HCT116 (cell line): ENCODE results near the gene LIX1. TPM values are rescaled to one million over a fixed set of nuclear protein-coding genes. Genes with fewer than 3 reads are reported as not detected.

Source experiments
- ATAC-seq: fragments of 200-7000 bp; cut with Tn5 transposase; 2 replicates; pipeline ENCODE4 v1.9.1; 2020; ENCODE audit warnings: mild to moderate bottlenecking, moderate library complexity
- BruUV-seq: library from RNA; stranded (reverse); fragments of 400-500 nt; replicated peaks from 2 replicates; lab custom pipeline; 2021; lab: Mats Ljungman, UMichigan
- CTCF ChIA-PET: fragments of 300-600 bp; sonication (Branson Sonifier 250); formaldehyde crosslinking; loops from one replicate; lab custom pipeline; 2021; ENCODE audit warnings: antibody characterized with exemption; lab: Charles Lee
- POLR2A ChIA-PET: fragments of 300-600, 350-600 bp; sonication (Branson Sonifier 250); formaldehyde crosslinking; loops from one replicate; lab custom pipeline; 2021; ENCODE audit warnings: antibody characterized with exemption; lab: Charles Lee
- RAD21 ChIA-PET, 2 experiments: fragments of 300-600 bp; sonication (Branson Sonifier 250); formaldehyde crosslinking; loops; one replicate each; lab custom pipeline; 2023; ENCODE audit warnings: low total read pairs in 2 of 2; ENCODE audit not compliant: uncharacterized antibody in 2 of 2, unreplicated experiment in 2 of 2, low non-redundant PET in 1 of 2; lab: Charles Lee
- DNase-seq: peaks from one replicate; pipeline ENCODE4 v3.0.0-alpha.2; 2010; ENCODE audit warnings: low read depth, low spot score
- H2AFZ ChIP-seq: fragments of 200-600 bp; shearing (Covaris generic), sonication (generic); 2 replicates; pipeline ENCODE4 v1.6.1; 2017; ENCODE audit warnings: low read depth, mixed run types, mixed read lengths, antibody characterized with exemption, low read length; ENCODE audit not compliant: poor library complexity, severe bottlenecking
- H3K27ac ChIP-seq: 2 replicates; pipeline ENCODE4 v1.5.1; 2012; ENCODE audit warnings: low read depth, low read length
- H3K27me3 ChIP-seq: fragments of 200-600 bp; sonication (generic); 2 replicates; pipeline ENCODE4 v1.6.1; 2016; ENCODE audit warnings: mixed run types, low read length, mixed read lengths; ENCODE audit not compliant: insufficient read depth
- H3K36me3 ChIP-seq, 2 experiments: fragments of 200-500 bp in 1 of 2; fragments of 200-600 bp in 1 of 2; sonication (Bioruptor generic) in 1 of 2; sonication (generic) in 1 of 2; 2 replicates each; pipeline versions ENCODE4 v1.5.1 to v1.6.1; 2014 to 2016; ENCODE audit warnings: low read length in 2 of 2, inconsistent platforms in 1 of 2, mixed read lengths in 1 of 2, mixed run types in 1 of 2; ENCODE audit not compliant: insufficient read depth in 2 of 2, control insufficient read depth in 1 of 2
- H3K4me1 ChIP-seq, 2 experiments: fragments of 200-600 bp in 1 of 2; sonication (generic) in 1 of 2; 2 replicates each; pipeline versions ENCODE4 v1.5.1 to v1.6.1; 2012 to 2017; ENCODE audit warnings: low read length in 2 of 2, inconsistent platforms in 1 of 2, mild to moderate bottlenecking in 1 of 2, mixed read lengths in 1 of 2, mixed run types in 1 of 2, moderate library complexity in 1 of 2; ENCODE audit not compliant: insufficient read depth in 2 of 2, control insufficient read depth in 1 of 2
- H3K4me2 ChIP-seq: fragments of 200-600 bp; sonication (generic); 2 replicates; pipeline ENCODE4 v1.6.1; 2017; ENCODE audit warnings: mixed run types, low read length, mixed read lengths
- H3K4me3 ChIP-seq, 2 experiments: fragments of 200-600 bp in 1 of 2; sonication (generic) in 1 of 2; replicated peaks in 1 of 2; 2 replicates each; pipeline ENCODE4 v1.5.1; 2011 to 2016; ENCODE audit warnings: low read length in 2 of 2, control low read depth in 1 of 2, low read depth in 1 of 2, mild to moderate bottlenecking in 1 of 2, mixed read lengths in 1 of 2, mixed run types in 1 of 2
- H3K79me2 ChIP-seq: fragments of 200-600 bp; sonication (generic); 2 replicates; pipeline ENCODE4 v1.6.1; 2017; ENCODE audit warnings: mild to moderate bottlenecking, mixed run types, low read length, moderate library complexity, mixed read lengths; ENCODE audit not compliant: insufficient read depth
- H3K9ac ChIP-seq: fragments of 200-600 bp; sonication (generic); 2 replicates; pipeline ENCODE4 v1.6.1; 2016; ENCODE audit warnings: low read length, mixed read lengths
- H3K9me2 ChIP-seq: fragments of 200-600 bp; sonication (generic), shearing (Covaris generic); 2 replicates; pipeline ENCODE4 v1.6.1; 2017; ENCODE audit warnings: mixed run types, mild to moderate bottlenecking, moderate library complexity; ENCODE audit not compliant: insufficient read depth
- H3K9me3 ChIP-seq, 2 experiments: fragments of 200-500 bp in 1 of 2; fragments of 200-600 bp in 1 of 2; sonication (Bioruptor generic) in 1 of 2; sonication (generic) in 1 of 2; 2 replicates each; pipeline ENCODE4 v1.6.1; 2014 to 2017; ENCODE audit warnings: low read length in 2 of 2, mixed read lengths in 2 of 2, inconsistent platforms in 1 of 2, low read depth in 1 of 2, mild to moderate bottlenecking in 1 of 2, mixed run types in 1 of 2, moderate library complexity in 1 of 2; ENCODE audit not compliant: control insufficient read depth in 1 of 2, insufficient read depth in 1 of 2
- H4K20me1 ChIP-seq: fragments of 200-600 bp; sonication (generic), shearing (Covaris generic); 2 replicates; pipeline ENCODE4 v1.6.1; 2017; ENCODE audit warnings: mixed run types, mild to moderate bottlenecking, moderate library complexity; ENCODE audit not compliant: insufficient read depth
- ATF3 ChIP-seq: IDR thresholded peaks from 2 replicates; pipeline ENCODE4 v1.6.1; 2012
- CBX3 ChIP-seq: IDR thresholded peaks from 2 replicates; pipeline ENCODE4 v1.6.1; 2012; ENCODE audit warnings: low read depth
- CEBPB ChIP-seq: IDR thresholded peaks from 2 replicates; pipeline ENCODE4 v1.6.1; 2012; ENCODE audit warnings: low read depth
- CTCF ChIP-seq, 3 experiments: fragments of 200-600 bp in 1 of 3; sonication (generic) in 1 of 3; IDR thresholded peaks in 2 of 3; conservative IDR thresholded peaks in 1 of 3; 2 replicates each; pipeline ENCODE4 v1.5.1; 2012 to 2017; ENCODE audit warnings: low read depth in 2 of 3, low read length in 2 of 3, antibody characterized with exemption in 1 of 3, borderline replicate concordance in 1 of 3, control low read depth in 1 of 3, mild to moderate bottlenecking in 1 of 3, mixed read lengths in 1 of 3, mixed run types in 1 of 3, moderate library complexity in 1 of 3; ENCODE audit not compliant: insufficient read depth in 1 of 3
- EGR1 ChIP-seq: IDR thresholded peaks from 2 replicates; pipeline ENCODE4 v1.6.1; 2012; ENCODE audit warnings: low read depth
- EZH2 ChIP-seq: fragments of 200-600 bp; sonication (generic); IDR thresholded peaks from 2 replicates; pipeline ENCODE4 v1.6.1; 2017; ENCODE audit warnings: antibody characterized with exemption, mixed run types
- EZH2phosphoT487 ChIP-seq: fragments of 200-600 bp; IDR thresholded peaks from 2 replicates; pipeline ENCODE4 v1.6.1; 2018; ENCODE audit warnings: antibody characterized with exemption, borderline replicate concordance
- JUND ChIP-seq: IDR thresholded peaks from 2 replicates; pipeline ENCODE4 v1.6.1; 2012
- POLR2A ChIP-seq: IDR thresholded peaks from 2 replicates; pipeline ENCODE4 v1.7.0; 2011; ENCODE audit warnings: borderline replicate concordance; ENCODE audit not compliant: insufficient read depth, insufficient read length; ENCODE audit errors: extremely low read depth
- POLR2AphosphoS5 ChIP-seq: IDR thresholded peaks from 2 replicates; pipeline ENCODE4 v1.6.1; 2011; ENCODE audit warnings: mild to moderate bottlenecking, low read depth, low read length, moderate library complexity
- RAD21 ChIP-seq: IDR thresholded peaks from 2 replicates; pipeline ENCODE4 v1.6.1; 2012; ENCODE audit warnings: low read depth, mild to moderate bottlenecking
- REST ChIP-seq: IDR thresholded peaks from 2 replicates; pipeline ENCODE4 v1.6.1; 2012; ENCODE audit warnings: low read depth
- SP1 ChIP-seq: IDR thresholded peaks from 2 replicates; pipeline ENCODE4 v1.6.1; 2012; ENCODE audit warnings: low read depth
- SRF ChIP-seq: IDR thresholded peaks from 2 replicates; pipeline ENCODE4 v1.6.1; 2012; ENCODE audit warnings: low read depth
- ZBTB33 ChIP-seq: IDR thresholded peaks from 2 replicates; pipeline ENCODE4 v1.6.1; 2011; ENCODE audit warnings: mild to moderate bottlenecking, low read length, moderate library complexity; ENCODE audit not compliant: insufficient replicate concordance; ENCODE audit errors: extremely low read depth
- intact Hi-C: fragments of 100-400 bp; cut with micrococcal nuclease; formaldehyde crosslinking; loops from 2 replicates; pipeline ENCODE4 v1.10.0; 2022
- total RNA-seq: library from RNA; stranded (reverse); gene quantifications from one replicate; pipeline ENCODE4 v1.2.1, GENCODE V29; 2021; ENCODE audit not compliant: unreplicated experiment

LIX1 gene
- total RNA-seq, 1 experiment from 2014 or later: not detected

- TF ChIP-seq ZBTB33 (no peak), SP1 (no peak), CEBPB (no peak)
Measured at GRCh38 chr5:97101189-97101910, 41.1 kb downstream of the LIX1 start (continued).

- TF ChIP-seq ATF3 (no peak), EZH2 (no peak), EGR1 (no peak), CBX3 (no peak), JUND (no peak), POLR2AphosphoS5 (no peak), POLR2A (no peak), EZH2phosphoT487 (no peak), RAD21 (no peak), CEBPB (no peak), REST (no peak), SRF (no peak), CTCF (IDR thresholded peaks at IDR 0.05 in 2 of 3, conservative IDR thresholded peaks at IDR 0.05 in 1 of 3; ENCODE audit: borderline replicate concordance in 1 of 3, insufficient read depth in 1 of 3, low read depth in 2 of 3, low read length in 2 of 3) (no peak), ZBTB33 (no peak), SP1 (no peak)
- H3K9me3 ChIP-seq: no peaks in the 10 kb centered on the region
- DNase-seq (no peak), ATAC-seq (no peak)
- ChIA-PET POLR2A (no interaction called here), CTCF (no interaction called here), RAD21 (no interaction called here)
- H3K79me2 ChIP-seq: no peaks in the 10 kb centered on the region
- no peak overlapping the region for H3K27ac ChIP-seq
- no TSS peak for BruUV-seq
- no peak overlapping the region for H3K9ac ChIP-seq
- no peak overlapping the region for H3K4me2 ChIP-seq
- no peaks in the 10 kb centered on the region for H4K20me1 ChIP-seq
- intact Hi-C loops: no loop called here
- H3K9me2 ChIP-seq: no peaks in the 10 kb centered on the region
- no peaks in the 10 kb centered on the region for H3K36me3 ChIP-seq
- H3K4me3 ChIP-seq: no peak overlapping the region
- no peaks in the 10 kb centered on the region for H3K4me1 ChIP-seq
- H2AFZ ChIP-seq: no peak overlapping the region
- H3K27me3 ChIP-seq: no peaks in the 10 kb centered on the region
Measured at GRCh38 chr5:97100476-97100875, 41.9 kb downstream of the LIX1 start.
